HepG2 (cell line): Measurements from ENCODE around the gene IARS2. TPM values are rescaled to one million over a fixed set of nuclear protein-coding genes. Genes with fewer than 3 reads are reported as not detected.

ENCODE experiments used
- AGO2 ChIP-seq: fragments of 200-400 bp; formaldehyde crosslinking; optimal IDR thresholded peaks from 2 replicates; pipeline ENCODE3; 2017; ENCODE audit warnings: mild to moderate bottlenecking, low read depth, low read length, moderate library complexity
- PPARG ChIP-seq: conservative IDR thresholded peaks from 2 replicates; pipeline ENCODE4 v1.6.1; 2016; ENCODE audit warnings: missing biosample characterization, missing genetic modification reagents
- PTBP1 ChIP-seq: fragments of 200-400 bp; formaldehyde crosslinking; IDR thresholded peaks from 2 replicates; pipeline ENCODE4 v1.6.1; 2018; ENCODE audit warnings: low read length, low read depth; ENCODE audit not compliant: poor library complexity, severe bottlenecking
- SIN3A ChIP-seq: IDR thresholded peaks from 2 replicates; pipeline ENCODE4 v1.6.1; 2011; ENCODE audit warnings: low read depth, mild to moderate bottlenecking, control low read depth, low read length, borderline replicate concordance
- SIX4 ChIP-seq: sonication (generic); formaldehyde crosslinking; IDR thresholded peaks from 2 replicates; pipeline ENCODE4 v1.4.0; 2020; ENCODE audit warnings: missing genetic modification reagents
- ZNF850 ChIP-seq: sonication (generic); formaldehyde crosslinking; conservative IDR thresholded peaks from 2 replicates; pipeline ENCODE4 v1.9.0; 2021; ENCODE audit warnings: mild to moderate bottlenecking, missing genetic modification reagents
- ZSCAN30 ChIP-seq: sonication (generic); formaldehyde crosslinking; IDR thresholded peaks from 2 replicates; pipeline ENCODE4 v1.5.0; 2020; ENCODE audit warnings: mild to moderate bottlenecking, missing genetic modification reagents
- polyA plus RNA-seq, 8 experiments: library from polyadenylated mRNA; depleted of rRNA in 3 of 8; stranded (reverse) in 7 of 8; unstranded in 1 of 8; fragments of >200 nt; fragmentation: Illumina TruSeq in 4 of 8; extraction: Trizol in 4 of 8; gene quantifications; 2 replicates each; pipeline versions ENCODE4 v1.2.1 to v1.2.3, GENCODE V29; 2011 to 2016; ENCODE audit warnings: low read depth in 4 of 8, missing spikeins in 1 of 8, mixed read lengths in 1 of 8; ENCODE audit not compliant: insufficient read depth in 1 of 8
- total RNA-seq, 5 experiments: library from RNA; depleted of rRNA; stranded (reverse); fragments of >200 nt; fragmentation: Illumina TruSeq; extraction: Trizol; gene quantifications; 2 replicates each; pipeline ENCODE4 v1.2.3, GENCODE V29; 2016; ENCODE audit warnings: low read depth in 1 of 5
- TF ChIP-seq, protein P1 (sequence below): sonication (generic); formaldehyde crosslinking; IDR thresholded peaks from 2 replicates; pipeline ENCODE4 v1.4.0; 2020; ENCODE audit warnings: missing genetic modification reagents
- TF ChIP-seq, protein P2 (sequence below): sonication (generic); formaldehyde crosslinking; IDR thresholded peaks from 2 replicates; pipeline ENCODE4 v1.8.1; 2022; ENCODE audit warnings: mild to moderate bottlenecking, missing genetic modification reagents
- TF ChIP-seq, protein P3 (sequence below): sonication (generic); formaldehyde crosslinking; IDR thresholded peaks from 2 replicates; pipeline ENCODE4 v1.4.0; 2020; ENCODE audit warnings: missing genetic modification reagents

Gene IARS2
- total and polyA plus RNA-seq, 2 of the 13 experiments (the other 11 are each of a cell fraction or from before 2014, with no cell fraction given), result 28.6 to 122 TPM

DNA sequence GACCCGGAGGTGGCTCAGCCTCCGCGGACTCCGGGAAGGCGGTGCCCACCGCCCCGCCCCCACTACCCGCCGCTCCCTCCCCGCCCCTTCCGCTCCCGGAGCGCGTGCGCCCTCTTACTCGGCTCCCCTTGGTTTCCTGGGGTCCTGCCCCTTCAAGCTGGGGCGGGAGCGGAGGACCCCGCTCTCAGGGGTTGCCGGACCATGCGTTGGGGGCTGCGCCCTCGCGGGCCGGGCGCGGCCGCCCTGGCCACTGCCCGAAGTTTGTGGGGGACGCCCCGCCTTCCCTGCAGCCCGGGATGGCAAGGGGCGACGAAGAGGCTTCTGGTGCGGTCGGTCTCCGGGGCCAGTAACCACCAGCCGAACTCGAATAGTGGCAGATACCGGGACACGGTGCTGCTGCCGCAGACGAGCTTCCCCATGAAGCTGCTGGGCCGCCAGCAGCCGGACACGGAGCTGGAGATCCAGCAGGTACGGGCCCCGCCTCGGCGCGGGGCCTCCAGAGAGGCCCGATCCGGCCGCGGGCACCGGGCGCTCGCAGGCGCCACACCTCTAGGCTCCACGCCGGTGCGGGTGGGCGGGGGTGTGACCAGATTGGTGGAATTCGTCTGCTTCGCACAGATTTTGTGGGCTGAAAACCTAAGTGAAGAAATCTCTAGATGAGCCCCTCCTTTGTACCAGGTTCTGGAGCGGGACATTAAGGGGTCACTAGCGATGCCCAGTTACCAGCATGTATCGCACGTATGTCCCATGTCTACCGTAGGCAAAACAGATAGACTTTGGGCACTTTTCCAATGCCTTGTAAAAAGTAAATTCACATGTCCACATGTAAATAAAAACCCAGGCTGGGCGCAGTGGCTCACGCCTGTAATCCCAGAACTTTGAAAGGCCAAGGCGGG, at the start of gene IARS2 (continued):
- TF ChIP-seq, protein P1, sequence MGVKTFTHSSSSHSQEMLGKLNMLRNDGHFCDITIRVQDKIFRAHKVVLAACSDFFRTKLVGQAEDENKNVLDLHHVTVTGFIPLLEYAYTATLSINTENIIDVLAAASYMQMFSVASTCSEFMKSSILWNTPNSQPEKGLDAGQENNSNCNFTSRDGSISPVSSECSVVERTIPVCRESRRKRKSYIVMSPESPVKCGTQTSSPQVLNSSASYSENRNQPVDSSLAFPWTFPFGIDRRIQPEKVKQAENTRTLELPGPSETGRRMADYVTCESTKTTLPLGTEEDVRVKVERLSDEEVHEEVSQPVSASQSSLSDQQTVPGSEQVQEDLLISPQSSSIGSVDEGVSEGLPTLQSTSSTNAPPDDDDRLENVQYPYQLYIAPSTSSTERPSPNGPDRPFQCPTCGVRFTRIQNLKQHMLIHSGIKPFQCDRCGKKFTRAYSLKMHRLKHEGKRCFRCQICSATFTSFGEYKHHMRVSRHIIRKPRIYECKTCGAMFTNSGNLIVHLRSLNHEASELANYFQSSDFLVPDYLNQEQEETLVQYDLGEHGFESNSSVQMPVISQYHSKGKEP, result no peak
- TF ChIP-seq ZSCAN30 (CRISPR knock-in tag) (peak; percentile 81; the same call in 1 of the 2 replicates), SIN3A (peak; percentile 44; the same call in 1 of the 2 replicates), PPARG (CRISPR knock-in tag) (no peak), SIX4 (peak; percentile 6; the same call in 1 of the 2 replicates), PTBP1 (no peak), AGO2 (peak; percentile 86), ZNF850 (CRISPR knock-in tag) (no peak)
- TF ChIP-seq, protein P2, sequence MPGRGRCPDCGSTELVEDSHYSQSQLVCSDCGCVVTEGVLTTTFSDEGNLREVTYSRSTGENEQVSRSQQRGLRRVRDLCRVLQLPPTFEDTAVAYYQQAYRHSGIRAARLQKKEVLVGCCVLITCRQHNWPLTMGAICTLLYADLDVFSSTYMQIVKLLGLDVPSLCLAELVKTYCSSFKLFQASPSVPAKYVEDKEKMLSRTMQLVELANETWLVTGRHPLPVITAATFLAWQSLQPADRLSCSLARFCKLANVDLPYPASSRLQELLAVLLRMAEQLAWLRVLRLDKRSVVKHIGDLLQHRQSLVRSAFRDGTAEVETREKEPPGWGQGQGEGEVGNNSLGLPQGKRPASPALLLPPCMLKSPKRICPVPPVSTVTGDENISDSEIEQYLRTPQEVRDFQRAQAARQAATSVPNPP (CRISPR knock-in tag), result no peak
- TF ChIP-seq, protein P3, sequence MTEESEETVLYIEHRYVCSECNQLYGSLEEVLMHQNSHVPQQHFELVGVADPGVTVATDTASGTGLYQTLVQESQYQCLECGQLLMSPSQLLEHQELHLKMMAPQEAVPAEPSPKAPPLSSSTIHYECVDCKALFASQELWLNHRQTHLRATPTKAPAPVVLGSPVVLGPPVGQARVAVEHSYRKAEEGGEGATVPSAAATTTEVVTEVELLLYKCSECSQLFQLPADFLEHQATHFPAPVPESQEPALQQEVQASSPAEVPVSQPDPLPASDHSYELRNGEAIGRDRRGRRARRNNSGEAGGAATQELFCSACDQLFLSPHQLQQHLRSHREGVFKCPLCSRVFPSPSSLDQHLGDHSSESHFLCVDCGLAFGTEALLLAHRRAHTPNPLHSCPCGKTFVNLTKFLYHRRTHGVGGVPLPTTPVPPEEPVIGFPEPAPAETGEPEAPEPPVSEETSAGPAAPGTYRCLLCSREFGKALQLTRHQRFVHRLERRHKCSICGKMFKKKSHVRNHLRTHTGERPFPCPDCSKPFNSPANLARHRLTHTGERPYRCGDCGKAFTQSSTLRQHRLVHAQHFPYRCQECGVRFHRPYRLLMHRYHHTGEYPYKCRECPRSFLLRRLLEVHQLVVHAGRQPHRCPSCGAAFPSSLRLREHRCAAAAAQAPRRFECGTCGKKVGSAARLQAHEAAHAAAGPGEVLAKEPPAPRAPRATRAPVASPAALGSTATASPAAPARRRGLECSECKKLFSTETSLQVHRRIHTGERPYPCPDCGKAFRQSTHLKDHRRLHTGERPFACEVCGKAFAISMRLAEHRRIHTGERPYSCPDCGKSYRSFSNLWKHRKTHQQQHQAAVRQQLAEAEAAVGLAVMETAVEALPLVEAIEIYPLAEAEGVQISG (CRISPR knock-in tag), result peak; percentile 71; the same call in 1 of the 2 replicates
